Neural cell (in vitro differentiated cells): ENCODE measurements around the gene L3MBTL4. TPM values are rescaled to one million over a fixed set of nuclear protein-coding genes. Genes with fewer than 3 reads are reported as not detected.

Experiments used
- H2AFZ ChIP-seq: fragments of 200-600, 300-800 bp; sonication (generic), shearing (Covaris generic); 2 replicates; pipeline ENCODE4 v1.6.0; 2014; ENCODE audit warnings: low read depth, mild to moderate bottlenecking, antibody characterized with exemption, low read length, moderate library complexity
- H3F3A ChIP-seq: fragments of 200-600 bp; shearing (Covaris generic); 2 replicates; pipeline ENCODE4 v1.6.1; 2016; ENCODE audit warnings: mild to moderate bottlenecking, moderate library complexity, mixed read lengths, antibody characterized with exemption, low read length; ENCODE audit not compliant: insufficient read depth, poor library complexity, severe bottlenecking
- H3K27ac ChIP-seq: fragments of 200-600, 300-800 bp; sonication (generic), shearing (Covaris generic); 2 replicates; pipeline ENCODE4 v1.5.1; 2014; ENCODE audit warnings: mild to moderate bottlenecking, low read length, moderate library complexity
- H3K27me3 ChIP-seq: fragments of 300-800, 200-600 bp; sonication (generic), shearing (Covaris generic); 2 replicates; pipeline ENCODE4 v1.6.0; 2014; ENCODE audit warnings: mild to moderate bottlenecking, low read depth, low read length, moderate library complexity; ENCODE audit not compliant: insufficient read depth
- H3K36me3 ChIP-seq: fragments of 300-800, 200-600 bp; sonication (generic), shearing (Covaris generic); 2 replicates; pipeline ENCODE4 v1.5.1; 2014; ENCODE audit warnings: mild to moderate bottlenecking, antibody characterized with exemption, low read length, moderate library complexity; ENCODE audit not compliant: insufficient read depth
- H3K4me2 ChIP-seq: fragments of 300-800, 200-600 bp; sonication (generic), shearing (Covaris generic); 2 replicates; pipeline ENCODE4 v1.6.0; 2014; ENCODE audit warnings: mild to moderate bottlenecking, low read length
- H3K4me3 ChIP-seq: fragments of 300-800, 200-600 bp; sonication (generic), shearing (Covaris generic); 2 replicates; pipeline ENCODE4 v1.5.1; 2014; ENCODE audit warnings: mild to moderate bottlenecking, low read length, moderate library complexity
- H3K79me2 ChIP-seq: fragments of 200-600 bp; shearing (Covaris generic); replicated peaks from 2 replicates; pipeline ENCODE4 v1.6.0; 2014; ENCODE audit warnings: mild to moderate bottlenecking, low read length, moderate library complexity; ENCODE audit not compliant: insufficient read depth
- H3K9ac ChIP-seq: fragments of 300-800, 200-600 bp; sonication (generic), shearing (Covaris generic); 2 replicates; pipeline ENCODE4 v1.6.1; 2016; ENCODE audit warnings: mild to moderate bottlenecking, low read length, mixed read lengths
- H3K9me2 ChIP-seq: fragments of 200-600 bp; shearing (Covaris generic); 2 replicates; pipeline ENCODE4 v1.6.1; 2016; ENCODE audit warnings: mild to moderate bottlenecking, low read length, mixed read lengths; ENCODE audit not compliant: insufficient read depth
- H3K9me3 ChIP-seq: fragments of 200-600, 300-800 bp; sonication (generic), shearing (Covaris generic); 2 replicates; pipeline ENCODE4 v1.6.1; 2016; ENCODE audit warnings: mild to moderate bottlenecking, mixed run types, low read length, moderate library complexity, mixed read lengths
- H4K20me1 ChIP-seq: fragments of 200-600 bp; shearing (Covaris generic); 2 replicates; pipeline ENCODE4 v1.6.1; 2016; ENCODE audit warnings: mild to moderate bottlenecking, mixed run types; ENCODE audit not compliant: insufficient read depth
- EP300 ChIP-seq: fragments of 450-650 bp; conservative IDR thresholded peaks from 2 replicates; pipeline ENCODE4 v1.6.1; 2014; ENCODE audit warnings: antibody characterized with exemption, mild to moderate bottlenecking, moderate library complexity; ENCODE audit not compliant: poor library complexity, severe bottlenecking
- EZH2 ChIP-seq: fragments of 200-600, 300-800 bp; shearing (Covaris generic), sonication (generic); IDR thresholded peaks from 2 replicates; pipeline ENCODE4 v1.6.1; 2014; ENCODE audit warnings: antibody characterized with exemption, low read length, borderline replicate concordance, mild to moderate bottlenecking; ENCODE audit not compliant: insufficient read depth, poor library complexity, severe bottlenecking
- MXI1 ChIP-seq: fragments of 450-650 bp; conservative IDR thresholded peaks from 2 replicates; pipeline ENCODE4 v1.6.1; 2014; ENCODE audit warnings: antibody characterized with exemption, mild to moderate bottlenecking; ENCODE audit not compliant: poor library complexity, severe bottlenecking
- POLR2AphosphoS5 ChIP-seq: IDR thresholded peaks from 2 replicates; pipeline ENCODE4 v1.6.1; 2012
- RAD21 ChIP-seq: fragments of 450-650 bp; conservative IDR thresholded peaks from 2 replicates; pipeline ENCODE4 v1.6.1; 2014; ENCODE audit warnings: antibody characterized with exemption, mild to moderate bottlenecking, moderate library complexity
- SMC3 ChIP-seq: fragments of 450-650 bp; conservative IDR thresholded peaks from 2 replicates; pipeline ENCODE4 v1.6.1; 2014; ENCODE audit warnings: antibody characterized with exemption, mild to moderate bottlenecking, moderate library complexity; ENCODE audit not compliant: poor library complexity
- TAF1 ChIP-seq: IDR thresholded peaks from 2 replicates; pipeline ENCODE4 v1.6.1; 2012; ENCODE audit warnings: low read depth
- polyA plus RNA-seq: library from polyadenylated mRNA; depleted of rRNA; stranded (reverse); fragments of >200 nt; gene quantifications from 2 replicates; pipeline ENCODE4 v1.2.3, GENCODE V29; 2014
- small RNA-seq, 3 experiments: library from RNA; depleted of rRNA; stranded (forward); fragments of <200 nt; gene quantifications; one replicate each; pipeline ENCODE3, GENCODE V24; 2012
- TF ChIP-seq, protein P1 (sequence below): IDR thresholded peaks from 2 replicates; pipeline ENCODE4 v1.6.1; 2012; ENCODE audit warnings: borderline replicate concordance
- TF ChIP-seq, protein P2 (sequence below): fragments of 450-650 bp; IDR thresholded peaks from 2 replicates; pipeline ENCODE4 v1.5.1; 2014; ENCODE audit warnings: antibody characterized with exemption, mild to moderate bottlenecking, moderate library complexity; ENCODE audit not compliant: poor library complexity, severe bottlenecking

The L3MBTL4 gene
- polyA plus RNA-seq, 1 donor from 2014 or later = 0.90 TPM

DNA sequence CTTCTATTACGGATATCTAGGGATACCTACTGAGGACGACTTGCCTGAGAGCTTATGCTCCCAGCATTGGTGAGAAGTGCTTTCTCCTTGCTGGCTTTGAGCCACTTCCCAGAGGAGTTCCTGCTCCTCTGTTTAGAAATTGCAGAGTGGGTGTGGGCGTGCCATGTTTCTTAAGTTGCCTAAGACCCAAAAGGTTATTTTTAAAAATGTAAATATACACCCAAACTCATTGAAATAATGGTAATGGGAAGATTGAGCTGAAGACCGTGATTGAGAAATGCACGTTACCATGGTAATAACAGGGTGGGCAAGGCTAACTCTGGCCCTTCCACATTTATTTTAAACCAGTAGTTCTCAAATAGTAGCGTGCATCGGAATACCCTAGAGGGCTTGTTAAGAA lies 502.1 kb downstream of the L3MBTL4 start:
- Histone ChIP-seq H2AFZ (no peak overlapping the region), H4K20me1 (no peaks in the 10 kb centered on the region), H3F3A (no peaks in the 10 kb centered on the region), H3K4me2 (no peak overlapping the region), H3K79me2 (no peaks in the 10 kb centered on the region), H3K36me3 (no peaks in the 10 kb centered on the region), H3K9me3 (no peaks in the 10 kb centered on the region), H3K9me2 (no peaks in the 10 kb centered on the region), H3K9ac (no peak overlapping the region), H3K4me3 (no peak overlapping the region), H3K27ac (no peak overlapping the region), H3K27me3 (no peaks in the 10 kb centered on the region)
- no peak for TF ChIP-seq TAF1
- no peak for TF ChIP-seq MXI1
- TF ChIP-seq, protein P1, sequence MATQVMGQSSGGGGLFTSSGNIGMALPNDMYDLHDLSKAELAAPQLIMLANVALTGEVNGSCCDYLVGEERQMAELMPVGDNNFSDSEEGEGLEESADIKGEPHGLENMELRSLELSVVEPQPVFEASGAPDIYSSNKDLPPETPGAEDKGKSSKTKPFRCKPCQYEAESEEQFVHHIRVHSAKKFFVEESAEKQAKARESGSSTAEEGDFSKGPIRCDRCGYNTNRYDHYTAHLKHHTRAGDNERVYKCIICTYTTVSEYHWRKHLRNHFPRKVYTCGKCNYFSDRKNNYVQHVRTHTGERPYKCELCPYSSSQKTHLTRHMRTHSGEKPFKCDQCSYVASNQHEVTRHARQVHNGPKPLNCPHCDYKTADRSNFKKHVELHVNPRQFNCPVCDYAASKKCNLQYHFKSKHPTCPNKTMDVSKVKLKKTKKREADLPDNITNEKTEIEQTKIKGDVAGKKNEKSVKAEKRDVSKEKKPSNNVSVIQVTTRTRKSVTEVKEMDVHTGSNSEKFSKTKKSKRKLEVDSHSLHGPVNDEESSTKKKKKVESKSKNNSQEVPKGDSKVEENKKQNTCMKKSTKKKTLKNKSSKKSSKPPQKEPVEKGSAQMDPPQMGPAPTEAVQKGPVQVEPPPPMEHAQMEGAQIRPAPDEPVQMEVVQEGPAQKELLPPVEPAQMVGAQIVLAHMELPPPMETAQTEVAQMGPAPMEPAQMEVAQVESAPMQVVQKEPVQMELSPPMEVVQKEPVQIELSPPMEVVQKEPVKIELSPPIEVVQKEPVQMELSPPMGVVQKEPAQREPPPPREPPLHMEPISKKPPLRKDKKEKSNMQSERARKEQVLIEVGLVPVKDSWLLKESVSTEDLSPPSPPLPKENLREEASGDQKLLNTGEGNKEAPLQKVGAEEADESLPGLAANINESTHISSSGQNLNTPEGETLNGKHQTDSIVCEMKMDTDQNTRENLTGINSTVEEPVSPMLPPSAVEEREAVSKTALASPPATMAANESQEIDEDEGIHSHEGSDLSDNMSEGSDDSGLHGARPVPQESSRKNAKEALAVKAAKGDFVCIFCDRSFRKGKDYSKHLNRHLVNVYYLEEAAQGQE = no peak

DNA sequence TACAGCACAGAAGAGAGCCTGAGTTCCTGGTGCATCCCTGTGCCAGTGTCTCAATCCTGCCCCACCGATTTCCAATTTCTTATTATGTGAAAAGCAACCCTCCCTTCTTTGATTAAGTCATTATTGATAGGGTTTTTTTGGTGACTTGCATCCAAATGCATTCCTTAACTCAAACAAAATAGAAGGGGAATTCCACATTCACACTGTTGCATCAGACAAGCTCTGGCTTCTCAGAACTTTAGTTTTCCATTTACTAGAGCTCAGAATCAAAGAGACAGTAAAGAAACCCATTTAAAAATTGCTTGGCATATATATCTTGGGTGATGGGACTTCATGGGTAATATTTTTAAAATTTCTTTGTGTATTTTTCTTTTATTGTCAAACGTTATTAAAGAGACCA lies 505.6 kb downstream of the L3MBTL4 start:
- Histone ChIP-seq H3K27ac (no peak overlapping the region), H4K20me1 (no peaks in the 10 kb centered on the region), H3F3A (no peaks in the 10 kb centered on the region), H3K36me3 (no peaks in the 10 kb centered on the region), H2AFZ (no peak overlapping the region), H3K9ac (no peak overlapping the region), H3K79me2 (no peaks in the 10 kb centered on the region), H3K27me3 (no peaks in the 10 kb centered on the region), H3K4me2 (no peak overlapping the region), H3K4me3 (no peak overlapping the region), H3K9me2 (no peaks in the 10 kb centered on the region), H3K9me3 (peaks cover 3% of the 10 kb centered on the region)
- TF ChIP-seq SMC3 = no peak
- TF ChIP-seq RAD21 = no peak
- TF ChIP-seq, protein P1 = no peak
- TF ChIP-seq POLR2AphosphoS5 = no peak
- TF ChIP-seq TAF1 = no peak
- TF ChIP-seq, protein P2, sequence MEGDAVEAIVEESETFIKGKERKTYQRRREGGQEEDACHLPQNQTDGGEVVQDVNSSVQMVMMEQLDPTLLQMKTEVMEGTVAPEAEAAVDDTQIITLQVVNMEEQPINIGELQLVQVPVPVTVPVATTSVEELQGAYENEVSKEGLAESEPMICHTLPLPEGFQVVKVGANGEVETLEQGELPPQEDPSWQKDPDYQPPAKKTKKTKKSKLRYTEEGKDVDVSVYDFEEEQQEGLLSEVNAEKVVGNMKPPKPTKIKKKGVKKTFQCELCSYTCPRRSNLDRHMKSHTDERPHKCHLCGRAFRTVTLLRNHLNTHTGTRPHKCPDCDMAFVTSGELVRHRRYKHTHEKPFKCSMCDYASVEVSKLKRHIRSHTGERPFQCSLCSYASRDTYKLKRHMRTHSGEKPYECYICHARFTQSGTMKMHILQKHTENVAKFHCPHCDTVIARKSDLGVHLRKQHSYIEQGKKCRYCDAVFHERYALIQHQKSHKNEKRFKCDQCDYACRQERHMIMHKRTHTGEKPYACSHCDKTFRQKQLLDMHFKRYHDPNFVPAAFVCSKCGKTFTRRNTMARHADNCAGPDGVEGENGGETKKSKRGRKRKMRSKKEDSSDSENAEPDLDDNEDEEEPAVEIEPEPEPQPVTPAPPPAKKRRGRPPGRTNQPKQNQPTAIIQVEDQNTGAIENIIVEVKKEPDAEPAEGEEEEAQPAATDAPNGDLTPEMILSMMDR = no peak
- TF ChIP-seq EZH2 = no peak
- no peak for TF ChIP-seq EP300
- no peak for TF ChIP-seq MXI1

Small RNA genes within 50 kb of the gene (small RNA-seq; reads per million reads assigned to genes)
- gene RNU5F-3P (0 reads per million in 3 experiments), gene RNU6-349P (0 reads per million in 3 experiments)
